Activated CD4-positive, alpha-beta memory T cell treated with anti-CD3 and anti-CD28 coated beads for 36 hours (primary cell): ENCODE measurements around the gene TSPAN14. TPM values are rescaled to one million over a fixed set of nuclear protein-coding genes. Genes with fewer than 3 reads are reported as not detected.

Experiments
- CTCF ChIA-PET: fragments of 350-600 bp; sonication (Branson Sonifier 250); formaldehyde crosslinking; loops from one replicate; lab custom pipeline; 2021; ENCODE audit warnings: antibody characterized with exemption, inconsistent platforms; lab: Charles Lee
- POLR2A ChIA-PET: fragments of 350-600 bp; sonication (Branson Sonifier 250); formaldehyde crosslinking; loops from one replicate; lab custom pipeline; 2021; ENCODE audit warnings: antibody characterized with exemption; lab: Charles Lee
- DNase-seq: peaks from one replicate; pipeline ENCODE4 v3.0.0-alpha.2; 2020
- H3K27ac Mint-ChIP-seq: one replicate; pipeline ENCODE4 v1.8.0; 2021; ENCODE audit warnings: mixed read lengths
- H3K27me3 Mint-ChIP-seq: one replicate; pipeline ENCODE4 v1.8.0; 2021; ENCODE audit warnings: mixed read lengths
- H3K36me3 Mint-ChIP-seq: one replicate; pipeline ENCODE4 v1.8.0; 2021; ENCODE audit warnings: mixed read lengths
- H3K4me1 Mint-ChIP-seq: one replicate; pipeline ENCODE4 v1.8.0; 2021; ENCODE audit warnings: low read depth, mixed read lengths
- H3K4me3 Mint-ChIP-seq: one replicate; pipeline ENCODE4 v1.8.0; 2021; ENCODE audit warnings: mild to moderate bottlenecking, mixed read lengths
- H3K9me3 Mint-ChIP-seq: one replicate; pipeline ENCODE4 v1.8.0; 2021; ENCODE audit warnings: mixed read lengths
- intact Hi-C: fragments of 100-400 bp; cut with micrococcal nuclease; formaldehyde crosslinking; loops from one replicate; pipeline ENCODE4 v1.15.1; 2023
- total RNA-seq, 2 experiments: library from RNA; stranded (reverse); gene quantifications; one replicate each; pipeline ENCODE4 v1.2.3, GENCODE V29; 2021

Gene TSPAN14
- total RNA-seq, 2 experiments from 2014 or later: 48.9 to 51.8 TPM

DNA sequence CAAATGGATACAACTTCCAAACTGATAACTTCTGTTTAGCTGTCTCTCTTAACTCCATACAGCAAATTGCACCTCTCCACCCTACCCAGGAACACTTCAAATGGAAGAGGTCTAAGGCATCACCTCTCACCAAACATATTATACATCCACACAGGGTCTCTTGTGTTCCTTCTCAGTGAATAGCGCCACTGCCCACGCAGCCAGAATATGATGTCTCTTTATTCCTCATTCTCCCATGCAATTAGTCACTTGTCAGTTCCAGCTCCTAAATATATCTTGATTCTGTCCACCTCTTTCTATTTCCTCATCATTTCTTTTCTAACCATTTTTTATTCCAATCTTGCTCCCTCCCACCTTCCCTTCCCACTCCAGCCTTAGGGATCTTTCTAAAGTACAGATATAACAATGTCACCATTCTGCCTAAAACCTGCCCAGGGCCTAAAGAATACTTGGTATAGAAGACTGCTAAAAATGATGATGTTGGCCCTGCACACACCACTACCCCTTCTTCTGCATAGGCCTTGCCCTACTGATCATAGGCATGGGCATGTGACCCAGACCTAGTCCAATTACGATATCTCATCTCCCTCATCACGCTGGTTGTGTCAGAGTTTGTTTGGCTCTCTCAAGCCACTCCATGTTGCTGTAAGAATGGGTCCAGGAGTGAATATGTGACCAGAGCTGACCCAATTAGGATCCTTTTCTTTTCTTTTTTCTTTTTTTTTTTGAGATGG, 5.7 kb upstream of the TSPAN14 start:
- H3K4me3 Mint-ChIP-seq: no peak overlapping the region
- H3K36me3 Mint-ChIP-seq: no peaks in the 10 kb centered on the region
- H3K4me1 Mint-ChIP-seq: peaks cover 60% of the 10 kb centered on the region
- intact Hi-C loops: loop anchor here (10.0 kb wide), 2 partner anchors 246 to 476 kb away; no protein-coding TSS in a partner anchor
- H3K27me3 Mint-ChIP-seq: no peaks in the 10 kb centered on the region
- no peak for DNase-seq
- ChIA-PET POLR2A (interaction anchor here (0.9 to 1.5 kb wide), 3 partner anchors 24 to 52 kb away, joined by 3 to 6 read pairs (median 3); partner anchors contain the start of gene PRXL2A), CTCF (interaction anchor here (0.5 to 36.2 kb wide), 8 partner anchors 10 to 215 kb away, joined by 3 to 1168 read pairs (median 4); no protein-coding TSS in a partner anchor)
- peak overlapping the region; percentile 61 for H3K27ac Mint-ChIP-seq
- no peaks in the 10 kb centered on the region for H3K9me3 Mint-ChIP-seq

DNA sequence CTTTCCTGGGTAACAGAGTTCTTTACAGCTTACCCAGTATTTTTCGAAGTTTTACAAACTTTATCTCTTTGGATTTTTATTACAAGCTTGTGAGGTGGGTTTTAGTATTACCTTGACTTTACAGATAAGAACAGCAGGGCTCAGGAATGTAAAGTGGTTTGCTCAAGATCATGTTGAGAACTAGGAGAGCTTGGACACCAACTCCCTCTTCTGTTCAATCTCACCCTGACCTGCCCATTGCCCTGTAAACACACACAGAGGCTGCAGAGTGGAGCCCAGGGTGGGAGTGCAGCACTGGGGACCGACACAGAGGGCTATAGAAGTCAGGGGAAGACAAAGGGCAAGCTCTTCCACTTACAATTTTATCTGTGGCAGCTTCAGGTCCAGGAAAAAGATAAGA, 4.6 kb upstream of the TSPAN14 start:
- H3K4me1 Mint-ChIP-seq: peaks cover 52% of the 10 kb centered on the region
- peak overlapping the region; percentile 61 for H3K27ac Mint-ChIP-seq

DNA sequence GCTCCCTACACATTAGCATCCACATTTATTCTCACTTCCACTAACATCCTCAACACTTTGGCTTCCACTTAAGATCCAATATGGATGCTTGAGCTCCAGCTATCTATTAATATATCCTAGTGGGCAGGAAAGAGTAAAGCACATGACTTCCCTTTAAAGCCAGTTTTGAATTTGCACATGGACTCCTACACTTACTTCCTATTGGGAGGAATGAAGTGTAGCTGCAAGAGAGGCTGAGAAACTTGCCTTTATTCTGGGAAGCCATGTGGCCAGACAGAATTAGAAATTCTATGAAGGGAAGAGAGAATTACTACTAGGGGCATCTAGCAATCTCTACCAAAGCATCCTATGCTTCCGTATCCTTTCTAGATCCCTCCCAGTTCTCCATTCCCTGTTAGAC, 3.0 kb upstream of the TSPAN14 start:
- no peak for DNase-seq
- H3K27me3 Mint-ChIP-seq: no peaks in the 10 kb centered on the region
- CTCF ChIA-PET: interaction anchor here (0.9 to 36.2 kb wide), 2 partner anchors 8 to 55 kb away, joined by 3 to 1168 read pairs; no protein-coding TSS in a partner anchor
- peaks cover 5% of the 10 kb centered on the region for H3K36me3 Mint-ChIP-seq
- POLR2A ChIA-PET: no interaction called here
- no peaks in the 10 kb centered on the region for H3K9me3 Mint-ChIP-seq
- intact Hi-C loops: no loop called here
- H3K4me1 Mint-ChIP-seq: peaks cover 43% of the 10 kb centered on the region
- no peak overlapping the region for H3K4me3 Mint-ChIP-seq
- H3K27ac Mint-ChIP-seq: no peak overlapping the region

More for the DNA sequence above, 4.6 kb upstream of the TSPAN14 start:
- Mint-ChIP-seq H3K9me3 (no peaks in the 10 kb centered on the region), H3K36me3 (no peaks in the 10 kb centered on the region), H3K27me3 (no peaks in the 10 kb centered on the region), H3K4me3 (no peak overlapping the region)
- ChIA-PET CTCF (interaction anchor here (1.0 to 36.2 kb wide), 6 partner anchors 10 to 87 kb away, joined by 3 to 1168 read pairs (median 5); no protein-coding TSS in a partner anchor), POLR2A (no interaction called here)
- DNase-seq: no peak
- intact Hi-C loops: loop anchor here (10.0 kb wide), 2 partner anchors 245 to 475 kb away; no protein-coding TSS in a partner anchor

DNA sequence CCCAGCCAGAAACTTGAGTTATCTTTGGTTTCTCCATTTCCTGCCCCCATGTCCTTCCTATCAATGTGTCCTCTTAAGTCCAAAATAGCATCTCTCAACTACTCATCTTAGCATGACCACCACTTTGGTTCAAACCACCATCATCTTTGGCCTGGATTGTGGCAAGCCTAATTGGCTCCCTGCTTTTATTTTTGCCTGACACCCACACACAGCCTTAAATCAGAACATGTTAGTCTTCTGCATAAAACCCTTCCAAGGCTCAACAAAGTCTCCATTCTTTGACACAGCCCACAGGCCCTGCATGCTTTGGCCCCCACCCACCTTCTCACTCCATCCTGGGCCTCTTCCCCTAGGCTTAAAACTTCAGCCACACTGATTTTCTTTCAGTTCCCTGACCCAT, 2.0 kb upstream of the TSPAN14 start:
- intact Hi-C loops: no loop called here

DNA sequence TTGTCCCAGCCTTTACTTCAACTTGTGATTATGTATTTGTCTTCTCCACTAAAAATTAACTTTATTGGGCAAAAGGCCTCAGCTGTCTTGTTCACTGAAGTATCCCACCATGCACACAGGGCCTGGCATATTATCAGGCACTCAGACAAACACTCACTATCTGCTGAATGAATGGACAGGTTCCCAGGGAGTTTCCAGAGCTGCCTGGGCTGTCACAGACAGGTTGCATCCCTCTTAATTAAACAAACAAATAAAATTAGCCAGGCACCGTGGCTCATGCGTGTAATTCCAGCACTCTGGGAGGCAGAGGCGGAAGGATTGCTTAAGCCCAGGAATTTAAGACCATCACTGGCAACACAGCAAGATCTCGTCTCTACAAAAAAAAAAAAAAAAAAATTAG, 1.5 kb upstream of the TSPAN14 start:
- H3K27me3 Mint-ChIP-seq: no peaks in the 10 kb centered on the region
- peaks cover 10% of the 10 kb centered on the region for H3K36me3 Mint-ChIP-seq
- POLR2A ChIA-PET: interaction anchor here (0.7 to 2.0 kb wide), 4 partner anchors 10 to 53 kb away, joined by 3 to 6 read pairs (median 4); no protein-coding TSS in a partner anchor
- CTCF ChIA-PET: interaction anchor here (1.4 to 36.2 kb wide), 3 partner anchors 8 to 75 kb away, joined by 6 to 1168 read pairs (median 6); no protein-coding TSS in a partner anchor
- H3K27ac Mint-ChIP-seq: no peak overlapping the region
- peaks cover 46% of the 10 kb centered on the region for H3K4me1 Mint-ChIP-seq
- intact Hi-C loops: loop anchor here (1.0 kb wide), 1 partner anchor 49 kb away; no protein-coding TSS in a partner anchor
- H3K9me3 Mint-ChIP-seq: no peaks in the 10 kb centered on the region
- no peak for DNase-seq
- H3K4me3 Mint-ChIP-seq: no peak overlapping the region

More for the DNA sequence above, 2.0 kb upstream of the TSPAN14 start:
- H3K36me3 Mint-ChIP-seq: peaks cover 5% of the 10 kb centered on the region
- no peaks in the 10 kb centered on the region for H3K27me3 Mint-ChIP-seq
- no peaks in the 10 kb centered on the region for H3K9me3 Mint-ChIP-seq
- no peak overlapping the region for H3K4me3 Mint-ChIP-seq
- POLR2A ChIA-PET: interaction anchor here (1.9 to 2.0 kb wide), 2 partner anchors 10 to 47 kb away, joined by 3 to 6 read pairs; no protein-coding TSS in a partner anchor
- H3K4me1 Mint-ChIP-seq: peaks cover 46% of the 10 kb centered on the region
- CTCF ChIA-PET: interaction anchor here (36.2 kb wide), 1 partner anchor 54 kb away, joined by 1168 read pairs; no protein-coding TSS in a partner anchor
- no peak overlapping the region for H3K27ac Mint-ChIP-seq
- DNase-seq: no peak

DNA sequence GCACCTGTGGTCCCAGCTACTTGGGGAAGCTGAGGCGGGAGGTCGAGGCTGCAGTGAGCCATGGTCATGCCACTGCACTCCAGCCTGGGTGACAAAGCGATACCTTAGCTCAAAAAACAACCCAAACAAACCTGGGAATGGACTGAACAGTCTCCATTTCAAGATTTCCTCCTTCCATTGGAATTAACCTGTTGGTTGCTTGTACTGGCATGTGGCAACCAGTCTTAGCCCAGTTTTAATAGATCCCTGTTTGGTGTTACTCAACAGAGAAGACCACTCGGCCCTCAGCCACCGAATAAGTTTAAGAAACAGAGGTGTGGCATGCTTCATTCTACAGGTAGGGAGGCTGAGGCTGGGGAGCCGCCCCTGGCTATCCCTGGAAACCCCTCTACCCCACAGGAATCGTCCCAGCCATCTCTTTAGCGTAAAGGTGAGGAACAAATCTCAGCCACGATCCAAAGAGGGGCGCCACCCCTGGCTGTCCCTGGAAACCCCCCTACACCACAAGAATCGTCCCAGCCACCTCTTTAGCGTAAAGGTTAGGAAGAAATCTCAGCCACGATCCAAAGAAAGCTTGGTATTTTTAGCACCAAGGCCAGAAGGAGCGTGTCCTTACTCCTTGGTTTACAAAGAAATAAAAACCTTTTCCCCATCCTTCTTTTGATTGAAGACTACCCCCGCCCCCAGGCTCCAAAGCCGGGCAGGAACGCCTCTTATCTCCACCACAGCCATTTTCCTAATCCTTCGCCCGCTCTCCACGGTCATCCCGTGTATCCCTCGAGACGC, 861 bp upstream of the TSPAN14 start:
- ChIA-PET POLR2A (interaction anchor here (0.7 to 5.1 kb wide), 5 partner anchors 9 to 52 kb away, joined by 3 to 23 read pairs (median 4); no protein-coding TSS in a partner anchor), CTCF (interaction anchor here (1.4 to 36.2 kb wide), 3 partner anchors 8 to 75 kb away, joined by 6 to 1168 read pairs (median 6); no protein-coding TSS in a partner anchor)
- intact Hi-C loops: loop anchor here (1.0 kb wide), 1 partner anchor 48 kb away; no protein-coding TSS in a partner anchor
- Mint-ChIP-seq H3K9me3 (no peaks in the 10 kb centered on the region), H3K27me3 (no peaks in the 10 kb centered on the region), H3K36me3 (peaks cover 12% of the 10 kb centered on the region), H3K27ac (peak overlapping the region; percentile 72), H3K4me1 (peaks cover 46% of the 10 kb centered on the region), H3K4me3 (peak overlapping the region; percentile 77)
- DNase-seq: no peak

DNA sequence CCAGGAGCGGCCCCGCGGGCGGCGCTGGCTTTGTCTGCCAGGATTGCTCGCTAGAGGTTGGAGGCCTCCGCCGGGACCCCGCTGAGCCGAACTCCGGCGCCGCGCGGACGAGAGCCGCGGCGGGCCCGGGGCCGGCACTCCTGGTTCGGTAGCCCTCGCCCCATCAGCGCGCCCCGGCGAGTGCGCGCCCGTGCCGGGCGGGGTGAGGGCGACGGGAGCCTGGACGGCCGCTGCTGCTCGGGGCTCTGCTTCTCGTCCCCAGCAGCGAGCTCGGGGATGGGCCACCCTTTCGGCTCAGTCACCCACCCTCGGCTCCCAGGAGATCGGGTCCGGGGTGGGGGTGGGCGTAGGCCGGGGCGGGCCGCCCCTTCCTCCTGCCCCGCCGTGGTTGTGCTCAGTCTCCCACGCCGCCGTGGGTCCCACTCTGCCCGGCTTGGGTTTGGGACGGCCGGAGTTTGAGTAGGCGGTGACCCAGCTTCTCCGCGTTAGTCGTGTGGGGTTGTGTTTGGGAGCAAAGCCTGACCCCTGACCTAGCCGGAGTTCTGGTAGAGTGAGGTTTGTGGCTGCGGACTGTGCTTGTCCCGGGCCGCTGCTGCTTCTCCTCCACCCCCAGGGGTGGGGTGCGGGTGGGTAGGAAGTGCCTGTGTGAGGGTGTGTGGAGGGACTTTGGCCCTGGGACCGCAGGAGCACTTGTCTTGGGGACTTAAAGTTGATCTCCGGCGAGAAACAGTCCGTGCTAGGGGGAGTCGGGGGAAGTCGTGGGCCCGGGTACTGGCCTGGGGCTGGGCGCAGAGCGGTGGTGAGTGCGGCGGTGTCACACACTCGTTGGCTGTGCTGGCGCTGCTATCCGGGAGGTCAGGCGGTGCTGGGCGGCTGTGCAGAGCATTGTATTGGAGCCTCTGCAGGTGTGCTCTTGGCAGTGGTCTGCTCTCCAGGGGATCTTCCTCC, 677 bp downstream of the TSPAN14 start:
- Mint-ChIP-seq H3K4me3 (peak overlapping the region; percentile 91), H3K4me1 (peaks cover 47% of the 10 kb centered on the region), H3K27me3 (no peaks in the 10 kb centered on the region), H3K27ac (peak overlapping the region; percentile 97), H3K36me3 (peaks cover 13% of the 10 kb centered on the region), H3K9me3 (no peaks in the 10 kb centered on the region)
- peak; percentile 52 for DNase-seq
- POLR2A ChIA-PET: interaction anchor here (0.8 to 5.1 kb wide), 4 partner anchors 15 to 51 kb away, joined by 3 to 23 read pairs (median 6); no protein-coding TSS in a partner anchor
- CTCF ChIA-PET: interaction anchor here (0.6 to 36.2 kb wide), 5 partner anchors 10 to 69 kb away, joined by 3 to 1168 read pairs (median 6); no protein-coding TSS in a partner anchor
- intact Hi-C loops: loop anchor here (1.0 kb wide), 1 partner anchor 31 kb away; no protein-coding TSS in a partner anchor

DNA sequence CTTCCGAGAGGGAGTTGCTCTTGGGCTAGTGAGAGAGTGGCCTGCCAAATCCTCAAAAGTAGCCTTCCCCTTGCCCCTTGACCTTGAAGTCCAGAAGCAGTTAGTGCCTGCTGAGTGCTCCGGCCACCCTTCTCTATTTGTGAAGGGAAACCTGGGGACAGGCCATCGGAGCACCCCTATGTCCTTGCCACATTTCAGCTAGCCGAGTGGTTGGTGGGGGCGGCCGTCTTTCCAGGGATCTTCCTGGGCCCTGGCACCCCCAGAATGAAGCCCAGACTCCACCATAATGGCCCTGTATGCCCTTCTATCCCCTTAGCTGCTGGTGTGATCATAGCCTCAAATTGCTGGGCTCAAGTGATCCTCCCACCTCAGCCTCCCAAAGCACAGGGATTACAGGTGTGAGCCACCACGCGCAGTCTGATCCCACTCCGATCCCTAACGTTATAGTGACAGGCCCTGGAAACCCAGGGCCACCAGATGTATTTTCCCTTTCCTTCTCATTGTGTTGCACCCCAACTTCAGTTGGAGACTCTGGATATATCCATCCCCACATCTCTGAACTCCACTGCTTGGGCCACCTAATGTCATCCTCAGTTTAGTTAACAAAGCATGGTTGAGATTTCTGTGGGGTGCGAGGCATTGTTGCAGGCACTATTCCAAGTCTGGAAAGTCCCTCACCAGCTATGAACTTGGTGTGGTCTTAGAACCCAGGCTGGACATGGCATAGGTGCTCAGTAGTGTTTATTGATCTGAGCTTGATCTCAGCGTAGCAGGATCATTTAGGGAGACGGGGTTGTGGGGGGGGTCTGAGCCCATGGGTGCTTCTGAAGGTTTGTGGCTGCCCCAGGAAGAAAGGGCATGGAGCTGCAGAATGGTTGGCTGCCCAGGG, 1.6 kb downstream of the TSPAN14 start:
- H3K27me3 Mint-ChIP-seq: no peaks in the 10 kb centered on the region
- peak overlapping the region; percentile 91 for H3K4me3 Mint-ChIP-seq
- H3K4me1 Mint-ChIP-seq: peaks cover 56% of the 10 kb centered on the region
- H3K27ac Mint-ChIP-seq: peak overlapping the region; percentile 97
- DNase-seq: no peak
- ChIA-PET CTCF (interaction anchor here (0.5 to 36.2 kb wide), 6 partner anchors 9 to 68 kb away, joined by 3 to 1168 read pairs (median 6); no protein-coding TSS in a partner anchor), POLR2A (interaction anchor here (0.8 to 5.1 kb wide), 13 partner anchors 10 to 54 kb away, joined by 3 to 23 read pairs (median 4); no protein-coding TSS in a partner anchor)
- no peaks in the 10 kb centered on the region for H3K9me3 Mint-ChIP-seq
- intact Hi-C loops: loop anchor here (1.0 kb wide), 1 partner anchor 30 kb away; no protein-coding TSS in a partner anchor
- H3K36me3 Mint-ChIP-seq: peaks cover 13% of the 10 kb centered on the region

DNA sequence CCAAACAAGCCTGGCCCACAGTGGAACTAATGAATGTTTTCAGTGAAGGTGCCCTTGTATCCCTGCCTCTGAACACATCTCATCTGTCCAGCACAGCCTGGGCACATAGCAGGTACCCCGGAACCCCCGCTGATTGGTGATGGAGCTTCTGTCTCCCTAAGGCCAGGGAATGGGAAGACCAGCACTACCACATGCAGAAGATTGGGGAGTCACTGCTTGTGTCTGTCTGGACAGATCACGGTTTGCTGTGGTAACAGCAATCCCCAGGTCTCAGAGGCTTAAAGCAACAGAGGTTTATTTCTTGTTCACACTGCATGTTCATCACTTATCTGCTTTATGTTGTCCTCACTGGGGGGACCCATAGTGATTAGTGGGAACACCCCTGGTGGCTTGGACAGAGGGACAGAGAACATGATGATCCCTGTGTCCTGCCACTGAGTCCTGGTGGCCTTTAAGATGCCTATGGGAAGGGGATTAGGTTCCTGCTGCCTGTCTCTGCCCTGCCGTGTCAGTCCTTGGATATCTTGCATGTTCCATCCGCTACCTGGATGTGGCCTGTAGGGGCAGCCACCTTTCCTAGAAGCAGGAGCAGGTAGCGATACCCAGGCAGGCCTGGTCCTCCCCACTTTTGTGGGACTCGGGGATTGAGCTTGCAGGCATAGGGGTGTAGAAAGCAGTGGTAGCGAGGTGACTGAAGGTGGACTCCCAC, 3.6 kb downstream of the TSPAN14 start:
- DNase-seq: no peak
- peak overlapping the region; percentile 77 for H3K4me3 Mint-ChIP-seq
- intact Hi-C loops: no loop called here
- peaks cover 17% of the 10 kb centered on the region for H3K36me3 Mint-ChIP-seq
- CTCF ChIA-PET: interaction anchor here (1.1 to 36.2 kb wide), 6 partner anchors 10 to 48 kb away, joined by 4 to 1168 read pairs (median 17); no protein-coding TSS in a partner anchor
- H3K4me1 Mint-ChIP-seq: peaks cover 75% of the 10 kb centered on the region
- POLR2A ChIA-PET: interaction anchor here (1.5 to 5.1 kb wide), 5 partner anchors 8 to 48 kb away, joined by 7 to 23 read pairs (median 11); no protein-coding TSS in a partner anchor
- H3K27me3 Mint-ChIP-seq: no peaks in the 10 kb centered on the region
- peak overlapping the region; percentile 97 for H3K27ac Mint-ChIP-seq
- no peaks in the 10 kb centered on the region for H3K9me3 Mint-ChIP-seq
